ENCODE data around the gene RPRD1B. TPM values are rescaled to one million over a fixed set of nuclear protein-coding genes. Genes with fewer than 3 reads are reported as not detected.
A peak's percentile ranks its signal among the peaks of the same experiment; 100 is the strongest.

Gene RPRD1B
- total and polyA plus RNA-seq, 2 of the 13 experiments (the other 11 are each of a cell fraction or from before 2014, with no cell fraction given) = 31.1 to 41.5 TPM

GRCh38 chr20:37994512-37994911, 39.0 kb upstream of the RPRD1B start:
- no TSS peak for BruUV-seq (replicated peaks)
- CTCF ChIA-PET (ENCODE audit: low intra/inter-chr PET ratio, low total read pairs) = no interaction called here
- H3K27me3 ChIP-seq (ENCODE audit: control insufficient read depth in 1 of 2, insufficient read depth in 2 of 2, low read length in 2 of 2) = no peaks in the 10 kb centered on the region
- 73% methylated on average over 4 of the region's 4 CpGs for WGBS (ENCODE audit: low lambda C conversion rate)
- peaks cover 17% of the 10 kb centered on the region for H3K4me1 ChIP-seq (ENCODE audit: insufficient read depth, low read length)
- H3K27ac ChIP-seq (ENCODE audit: extremely low read length, insufficient read depth, low read length) = no peak overlapping the region
- ATAC-seq = 0 out of 3 replicates have a peak, but pooled peaks have one; percentile 18
- H3K4me3 ChIP-seq (replicated peaks in 1 of 3; ENCODE audit: insufficient read depth in 1 of 3, low read depth in 2 of 3, low read length in 3 of 3) = no peak overlapping the region
- no peak overlapping the region for H3K4me2 ChIP-seq (ENCODE audit: low read depth, low read length)
- DNase-seq (ENCODE audit: low spot score) = peak; percentile 43
- peaks cover 51 to 79% of the 10 kb centered on the region in 2 experiments for H3K36me3 ChIP-seq (replicated peaks in 1 of 2; ENCODE audit: control insufficient read depth in 1 of 2, insufficient read depth in 2 of 2, low read length in 2 of 2)
- H3K79me2 ChIP-seq (ENCODE audit: insufficient read depth, low read length) = no peaks in the 10 kb centered on the region
- 0 out of 2 replicates have a peak, but pooled peaks cover 3% of the 10 kb centered on the region for H4K20me1 ChIP-seq (ENCODE audit: insufficient read depth, low read length)
- H3K9me3 ChIP-seq (ENCODE audit: low read length) = no peaks in the 10 kb centered on the region
- in situ Hi-C loops (cut with HindIII; ENCODE audit: extremely low pct_ligation_motif_present, low pct_unique_long_range_greater_than_20kb) (loop anchor here (5.0 kb wide), 3 partner anchors 92 to 427 kb away; partner anchors contain the start of gene VSTM2L), intact Hi-C loops (cut with micrococcal nuclease; ENCODE audit: unreplicated experiment) (no loop called here)
- H2AFZ ChIP-seq (ENCODE audit: low read length) = no peak overlapping the region
- no peak for FAIRE-seq
- TF ChIP-seq ZNF143 (CRISPR knock-in tag; IDR thresholded peaks at IDR 0.05) (no peak), ZNF12 (CRISPR knock-in tag; IDR thresholded peaks at IDR 0.05) (no peak), TERF1 (CRISPR knock-in tag; IDR thresholded peaks at IDR 0.05) (no peak), CEBPB (IDR thresholded peaks at IDR 0.05; ENCODE audit: borderline replicate concordance, low read depth, low read length) (peak; percentile 64; the same call in 1 of the 2 replicates), RORA (CRISPR knock-in tag; IDR thresholded peaks at IDR 0.05) (no peak), REST (IDR thresholded peaks at IDR 0.05; ENCODE audit: borderline replicate concordance in 1 of 2, low read depth in 1 of 2, low read length in 2 of 2) (no peak), CEBPG (CRISPR knock-in tag; IDR thresholded peaks at IDR 0.05) (peak; percentile 28; the same call in 1 of the 2 replicates), FOSL2 (CRISPR knock-in tag; IDR thresholded peaks at IDR 0.05) (peak; percentile 39), ATF1 (CRISPR knock-in tag; IDR thresholded peaks at IDR 0.05) (no peak)
- TF ChIP-seq, protein P1, sequence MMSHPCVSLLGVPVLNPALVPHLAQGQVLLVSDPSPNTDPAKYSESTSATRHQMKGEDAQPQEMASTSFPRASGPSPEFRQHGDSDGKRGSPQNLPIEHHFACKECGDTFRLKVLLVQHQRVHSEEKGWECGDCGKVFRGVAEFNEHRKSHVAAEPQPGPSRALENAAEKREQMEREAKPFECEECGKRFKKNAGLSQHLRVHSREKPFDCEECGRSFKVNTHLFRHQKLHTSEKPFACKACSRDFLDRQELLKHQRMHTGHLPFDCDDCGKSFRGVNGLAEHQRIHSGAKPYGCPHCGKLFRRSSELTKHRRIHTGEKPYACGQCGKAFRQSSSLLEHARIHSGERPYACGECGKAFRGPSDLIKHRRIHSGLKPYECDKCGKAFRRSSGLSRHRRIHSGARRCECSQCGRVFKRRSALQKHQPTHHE (CRISPR knock-in tag; IDR thresholded peaks at IDR 0.05; ENCODE audit: borderline replicate concordance) = no peak
- no peak overlapping the region for H3K9ac ChIP-seq (ENCODE audit: insufficient read depth, low read depth, low read length)
- POLR2A ChIA-PET = interaction anchor here (1.1 to 1.6 kb wide), 2 partner anchors 8 to 39 kb away, joined by 4 to 5 read pairs; partner anchors contain the start of genes RPRD1B and TTI1
